Activated T-cell treated with anti-CD3 and anti-CD28 coated beads, Interleukin-2, amount 50 U/mL, for 48 hours (primary cell): ENCODE measurements around the gene PTPN3.
"Not testable (repeated sequence)": the region's sequence is repeated elsewhere in the genome, so short reads cannot be mapped to it uniquely, and the experiment has no call there.

Source experiments
- DNase-seq, 2 experiments: peaks; one replicate each; pipeline ENCODE4 v3.0.0-alpha.2; 2020

PTPN3 gene

DNA sequence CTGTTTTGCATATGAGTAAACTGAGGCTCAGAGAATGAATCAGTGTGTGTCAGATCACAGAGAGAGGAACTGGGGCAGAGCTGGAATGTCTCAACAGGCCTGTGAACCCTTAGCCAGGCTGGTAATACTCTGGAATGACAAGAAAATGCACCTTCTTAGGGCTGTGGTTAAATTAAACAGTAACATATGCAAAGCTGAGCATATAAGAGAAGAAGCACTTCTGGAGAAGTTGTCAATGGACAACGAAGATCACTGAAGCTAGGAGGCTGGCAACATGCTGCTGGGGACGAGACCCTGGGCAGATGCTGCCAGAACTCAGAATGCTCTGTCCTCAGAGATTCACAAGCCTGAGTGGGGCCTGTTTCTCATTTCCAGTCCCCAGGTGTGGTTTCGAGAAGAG is 112.6 kb downstream of the PTPN3 start:
- DNase-seq: no peak

- DNase-seq: no peak
Observed at GRCh38 chr9:109383947-109384346, 114.2 kb downstream of the PTPN3 start.

- DNase-seq: no peak
Observed at GRCh38 chr9:109383356-109383755, 114.8 kb downstream of the PTPN3 start.

DNA sequence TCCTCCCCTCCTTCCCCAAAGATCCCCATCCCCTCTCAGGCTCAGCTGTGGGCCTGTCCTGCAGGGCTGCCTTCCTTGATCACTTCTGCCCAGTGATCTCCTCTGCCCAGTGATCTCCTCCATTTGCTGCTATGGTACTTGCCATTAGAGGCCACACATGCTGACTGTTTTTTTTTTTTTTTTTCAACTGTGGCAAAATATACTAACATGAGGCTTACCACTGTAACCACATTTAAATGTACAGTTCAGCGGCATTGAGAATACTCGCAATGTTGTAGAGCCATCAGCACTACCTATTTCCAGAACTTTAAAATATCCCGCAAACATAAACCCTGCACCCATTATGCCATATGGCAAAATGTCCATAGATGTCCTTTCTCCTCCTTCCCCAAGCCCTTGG is 115.5 kb downstream of the PTPN3 start:
- no peak for DNase-seq

DNA sequence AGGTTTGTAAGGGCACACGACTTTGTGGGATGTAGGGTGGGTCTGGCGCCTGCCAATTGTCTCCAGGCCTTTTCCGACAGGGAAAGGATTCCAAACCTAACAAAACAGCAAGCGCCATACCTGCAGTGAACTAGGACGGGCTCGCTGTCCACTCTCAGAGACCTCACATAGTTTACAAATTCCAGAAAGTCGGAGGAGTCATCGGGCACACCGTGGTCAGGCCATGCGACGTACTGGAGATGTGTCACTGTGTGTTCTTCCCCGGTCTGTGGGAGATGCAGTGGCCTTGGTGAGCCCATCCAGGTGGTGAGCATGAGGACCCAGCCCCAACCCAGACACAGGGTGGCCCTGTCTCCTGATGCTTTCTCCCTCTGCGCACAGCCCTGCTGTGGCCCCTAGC is 115.9 kb downstream of the PTPN3 start:
- DNase-seq: no peak

DNA sequence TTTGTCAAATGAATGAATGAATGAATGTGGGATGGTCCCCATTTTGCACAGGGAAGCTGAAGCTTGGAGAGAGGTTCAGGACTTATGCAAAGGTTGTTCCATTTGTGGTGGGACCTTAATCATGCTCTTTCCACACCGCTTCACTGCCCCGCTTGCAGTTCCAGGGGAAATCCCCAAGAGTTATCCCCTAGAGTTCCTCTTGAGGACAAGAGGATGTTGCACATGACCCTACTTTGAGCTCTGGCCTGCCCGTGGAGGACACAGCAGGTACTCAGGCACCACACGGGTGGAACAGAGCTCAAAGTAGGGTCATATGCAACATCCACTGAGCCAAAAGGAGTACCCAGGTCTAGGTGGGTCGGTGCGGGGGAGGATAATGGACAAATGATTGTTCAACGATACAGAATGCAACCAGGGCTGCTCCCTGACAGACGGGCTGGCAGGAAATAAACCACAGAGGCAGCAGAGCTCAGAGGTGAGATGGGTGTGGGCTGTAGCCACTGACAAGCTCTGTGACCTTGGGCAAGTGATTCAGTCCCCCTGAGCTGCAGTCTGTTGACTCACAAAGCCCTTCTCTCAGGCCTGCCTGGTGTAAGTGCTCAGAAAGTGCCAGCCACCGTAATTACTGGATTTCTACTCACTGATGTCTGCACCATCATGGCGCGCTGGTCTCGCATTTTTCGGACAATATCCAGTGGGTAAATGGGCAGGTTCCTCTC is 116.9 kb downstream of the PTPN3 start:
- DNase-seq: no peak

GRCh38 chr9:109379513-109379912 is 118.6 kb downstream of the PTPN3 start:
- no peak for DNase-seq

GRCh38 chr9:109378316-109378715 is 119.8 kb downstream of the PTPN3 start:
- no peak for DNase-seq

DNA sequence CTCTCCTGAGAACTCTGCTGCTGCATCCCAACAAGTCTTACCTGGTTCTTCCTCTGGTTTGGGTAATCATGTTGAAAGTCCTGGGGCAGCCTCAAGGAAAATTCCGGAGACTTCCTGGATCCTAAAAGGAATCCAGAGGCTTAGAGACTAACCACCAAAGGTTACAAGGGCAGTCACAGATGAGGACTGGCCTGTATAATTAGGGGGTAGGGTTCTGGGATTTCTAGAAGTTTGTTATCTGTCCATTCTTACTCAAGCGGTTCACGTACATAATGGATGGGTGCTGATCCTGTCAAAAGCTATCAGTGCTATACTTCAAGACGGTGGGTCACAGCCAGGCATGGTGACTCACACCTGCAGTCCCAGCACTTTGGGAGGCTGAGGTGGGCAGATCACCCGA is 125.9 kb downstream of the PTPN3 start:
- no peak for DNase-seq

DNA sequence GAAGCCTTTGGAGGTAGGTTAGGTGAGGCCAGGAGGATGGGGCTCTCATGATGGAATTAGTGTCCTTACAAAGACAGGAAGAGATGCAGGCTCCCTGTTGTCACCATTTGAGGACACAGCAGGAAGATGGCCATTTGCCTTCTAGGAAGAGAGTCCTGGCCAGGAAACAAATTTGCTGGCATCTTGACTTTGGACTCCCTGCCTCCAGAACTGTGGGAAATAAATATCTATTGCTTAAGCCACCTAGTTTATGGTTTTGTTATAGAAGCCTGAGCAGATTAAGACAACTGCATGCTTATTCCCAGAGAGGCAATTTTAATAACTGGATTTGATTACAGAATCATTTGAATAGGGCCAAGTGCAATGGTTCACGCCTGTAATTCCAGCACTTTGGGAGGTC is 126.7 kb downstream of the PTPN3 start:
- no peak for DNase-seq

- DNase-seq: no peak
Observed at GRCh38 chr9:109369285-109369684, 128.8 kb downstream of the PTPN3 start.

GRCh38 chr9:109360771-109361170 is 137.3 kb downstream of the PTPN3 start:
- DNase-seq: no peak

DNA sequence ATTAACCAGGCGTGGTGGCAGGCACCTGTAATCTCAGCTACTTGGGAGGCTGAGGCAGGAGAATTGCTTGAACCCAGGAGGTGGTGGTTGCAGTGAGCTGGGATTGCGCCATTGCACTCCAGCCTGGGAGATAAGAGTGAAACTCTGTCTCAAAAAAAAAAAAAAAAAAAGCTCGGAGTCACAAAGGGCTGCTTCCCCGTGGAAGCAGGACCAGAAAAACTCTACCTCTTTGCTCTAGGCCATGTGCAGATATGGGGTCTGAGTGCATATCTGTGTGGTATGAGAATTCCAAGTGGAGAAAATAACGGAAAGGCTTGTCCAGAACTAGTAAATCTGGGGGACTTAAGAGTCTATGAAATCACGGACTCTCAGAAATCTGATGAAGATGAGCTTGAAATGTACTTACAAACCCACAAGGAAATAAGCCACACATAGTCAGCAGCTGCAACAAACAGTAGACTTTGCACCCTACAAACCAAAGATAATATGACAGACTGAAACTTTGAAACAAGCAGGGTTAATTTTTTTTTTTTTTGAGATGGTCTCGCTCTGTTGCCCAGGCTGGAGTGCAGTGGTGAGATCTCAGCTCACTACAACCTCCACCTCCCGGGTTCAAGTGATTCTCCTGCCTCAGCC is 139.0 kb downstream of the PTPN3 start:
- DNase-seq: not testable (repeated sequence)

- no peak for DNase-seq
Observed at GRCh38 chr9:109355564-109356297, 142.4 kb downstream of the PTPN3 start.

GRCh38 chr9:109354190-109354589 is 143.9 kb downstream of the PTPN3 start:
- no peak for DNase-seq

- no peak for DNase-seq
Observed at GRCh38 chr9:109351032-109351431, 147.1 kb downstream of the PTPN3 start.

- DNase-seq: no peak
Observed at GRCh38 chr9:109349421-109349846, 148.7 kb downstream of the PTPN3 start.

GRCh38 chr9:109346904-109347303 is 151.2 kb downstream of the PTPN3 start:
- DNase-seq: no peak

DNA sequence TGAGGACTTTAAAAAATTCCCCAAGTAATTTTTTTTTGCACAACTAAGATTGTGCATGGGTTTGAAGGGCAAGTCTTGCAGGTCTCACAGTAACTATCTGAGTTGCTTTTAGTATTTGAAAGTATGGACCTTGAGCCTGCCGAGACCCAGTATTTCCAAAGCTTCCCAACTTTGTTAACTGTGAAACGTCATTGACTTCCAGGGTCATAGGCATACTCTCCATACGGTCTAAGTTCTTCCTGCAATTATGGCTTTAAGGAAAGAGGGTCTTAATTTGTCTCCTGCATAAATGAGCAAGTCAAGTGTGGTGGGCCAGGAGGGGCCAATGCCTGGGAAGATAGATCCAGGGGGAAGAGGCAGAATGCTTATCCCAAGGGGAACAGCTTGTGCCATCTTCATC is 153.2 kb downstream of the PTPN3 start:
- DNase-seq: no peak

- DNase-seq: no peak
Observed at GRCh38 chr9:109342878-109343277, 155.2 kb downstream of the PTPN3 start.

DNA sequence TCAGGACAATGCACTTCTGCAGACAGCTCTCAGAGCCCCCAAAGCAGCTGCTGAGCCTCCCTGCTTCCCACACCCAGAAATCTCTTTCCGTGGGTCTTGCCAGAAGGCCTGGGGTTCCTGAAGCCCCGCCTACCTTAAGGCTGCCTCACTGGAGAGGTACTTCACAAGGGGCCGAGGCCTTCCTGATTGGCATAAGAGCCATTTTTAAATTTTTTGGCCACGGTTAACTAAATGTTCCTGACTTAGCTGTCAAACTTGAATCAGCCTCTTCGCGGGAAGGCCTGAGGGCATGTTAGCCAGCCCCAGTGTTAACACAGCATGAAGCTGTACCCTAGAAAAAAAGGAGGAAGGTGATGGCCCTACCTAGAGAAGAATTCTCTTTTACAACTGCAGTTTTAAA is 156.5 kb downstream of the PTPN3 start:
- DNase-seq: no peak

DNA sequence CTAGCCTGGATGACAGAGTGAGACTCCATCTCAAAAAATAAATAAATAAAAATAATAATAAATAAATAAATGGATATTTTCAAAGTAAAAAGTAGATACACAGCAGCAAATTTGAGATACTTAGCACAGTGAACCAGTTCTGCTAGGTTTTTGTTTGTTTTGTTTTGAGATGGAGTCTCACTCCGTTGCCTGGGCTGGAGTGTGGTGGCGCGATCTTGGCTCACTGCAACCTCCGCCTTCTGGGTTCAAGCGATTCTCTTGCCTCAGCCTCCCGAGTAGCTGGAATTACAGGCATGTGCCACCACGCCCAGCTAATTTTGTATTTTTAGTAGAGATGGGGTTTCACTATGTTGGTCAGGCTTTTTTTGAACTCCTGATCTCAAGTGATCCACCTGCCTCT is 157.1 kb downstream of the PTPN3 start:
- not testable (repeated sequence) for DNase-seq

DNA sequence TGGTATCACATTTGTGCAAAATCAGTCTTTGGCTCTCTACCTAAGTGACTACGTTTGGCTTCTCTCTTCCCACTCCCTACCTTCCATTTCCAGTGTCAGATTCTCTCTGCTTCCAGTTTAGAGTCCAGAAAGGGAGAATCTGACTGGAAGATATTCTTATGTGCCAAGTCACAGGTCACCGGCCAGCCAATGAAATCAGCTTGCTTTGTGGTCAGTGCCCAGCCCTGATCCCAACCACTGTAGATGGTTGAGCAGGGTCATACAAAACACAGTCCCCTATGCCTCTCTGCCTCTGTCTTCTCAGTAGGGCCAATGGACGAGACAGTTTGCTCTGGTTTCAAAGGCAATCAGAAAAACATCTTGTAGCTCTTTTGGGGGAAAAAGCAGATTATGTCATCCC is 161.7 kb downstream of the PTPN3 start:
- DNase-seq: no peak

DNA sequence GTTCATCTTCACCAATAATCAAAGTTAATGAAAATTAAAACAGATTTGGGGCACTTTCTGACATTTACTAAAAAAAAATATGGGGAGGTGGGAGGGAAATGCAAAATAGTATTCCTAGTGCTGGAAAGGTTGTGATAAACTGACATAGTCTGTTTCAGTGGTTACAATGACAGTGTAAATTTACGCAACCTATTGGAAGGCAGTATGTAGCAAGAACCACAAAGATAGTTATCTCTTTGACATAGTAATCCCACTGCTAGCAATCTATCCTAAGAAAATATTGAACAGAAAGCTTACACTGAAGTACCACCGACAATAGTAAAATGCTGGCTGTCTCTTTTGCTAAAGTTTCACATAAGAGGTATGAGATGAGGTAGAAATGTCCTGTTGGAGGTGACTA is 162.2 kb downstream of the PTPN3 start:
- DNase-seq: no peak
